Gastroesophageal sphincter (tissue), 4 donors: ENCODE data around the gene KAZN. TPM values are rescaled to one million over a fixed set of nuclear protein-coding genes. Genes with fewer than 3 reads are reported as not detected.

Source experiments
- ATAC-seq: fragments of 150-250 bp; one replicate; pipeline ENCODE4 v1.9.1; 2016; ENCODE audit warnings: mild to moderate bottlenecking, moderate library complexity
- H3K27ac ChIP-seq, 4 donors: fragments of 200-600 bp; sonication (generic) in 3 of 4; 1 replicate in 3 of 4; 2 replicates in 1 of 4; pipeline ENCODE4 v1.5.1; 2016 to 2019
- H3K27me3 ChIP-seq: fragments of 200-600 bp; sonication (generic); one replicate; pipeline ENCODE4 v1.5.1; 2019
- H3K36me3 ChIP-seq, 2 donors: fragments of 200-600 bp; sonication (generic); one replicate each; pipeline ENCODE4 v1.5.1; 2019; ENCODE audit warnings: control low read depth in 1 of 2
- H3K4me1 ChIP-seq, 3 donors: fragments of 200-600 bp; sonication (generic); 1 replicate in 2 of 3; 2 replicates in 1 of 3; pipeline ENCODE4 v1.5.1; 2016 to 2019; ENCODE audit warnings: control low read depth in 2 of 3
- H3K4me3 ChIP-seq, 2 donors: fragments of 200-600 bp; sonication (generic); one replicate each; pipeline ENCODE4 v1.5.1; 2019; ENCODE audit warnings: mild to moderate bottlenecking in 1 of 2, moderate library complexity in 1 of 2
- H3K9me3 ChIP-seq, 3 donors: fragments of 200-600 bp; sonication (generic); one replicate each; pipeline ENCODE4 v1.5.1; 2017 to 2019; ENCODE audit warnings: control low read depth in 2 of 3
- EP300 ChIP-seq: sonication (generic); formaldehyde crosslinking; IDR thresholded peaks from one replicate; pipeline ENCODE4 v1.6.1; 2017; ENCODE audit warnings: antibody characterized with exemption, mild to moderate bottlenecking
- POLR2A ChIP-seq, 2 donors: fragments of 450-650 bp; IDR thresholded peaks; one replicate each; pipeline ENCODE4 v1.6.1; 2017; ENCODE audit warnings: antibody characterized with exemption in 2 of 2, mild to moderate bottlenecking in 2 of 2, moderate library complexity in 1 of 2
- POLR2AphosphoS5 ChIP-seq: sonication (generic); formaldehyde crosslinking; IDR thresholded peaks from one replicate; pipeline ENCODE4 v1.6.1; 2017; ENCODE audit warnings: antibody characterized with exemption
- WGBS, 2 donors: methylation state at CpG; one replicate each; pipeline ENCODE4 v1.1.5; 2018; ENCODE audit warnings: low coverage in 1 of 2; 5-methylcytosine and 5-hydroxymethylcytosine counted together
- total RNA-seq, 4 donors: library from RNA; depleted of rRNA; stranded (reverse); fragments of >200 nt; gene quantifications; one replicate each; pipeline ENCODE4 v1.1.0, GENCODE V29; 2016
- TF ChIP-seq, protein P1 (sequence below), 4 experiments: fragments of 200-600 bp in 2 of 4; fragments of 450-650 bp in 2 of 4; sonication (generic) in 1 of 4; IDR thresholded peaks; one replicate each; pipeline ENCODE4 v1.5.1; 2017 to 2019; ENCODE audit warnings: antibody characterized with exemption in 4 of 4, mild to moderate bottlenecking in 2 of 4, moderate library complexity in 2 of 4

The KAZN gene
- total RNA-seq, 4 donors from 2014 or later = 6.5 to 16.6 (median 11.5) TPM

GRCh38 chr1:14567903-14568302, 30.6 kb upstream of the KAZN start:
- Histone ChIP-seq H3K4me3 (no peak overlapping the region), H3K9me3 (peaks cover 0 to 20% (median 0%) of the 10 kb centered on the region in 3 donors), H3K36me3 (no peaks in the 10 kb centered on the region), H3K27me3 (no peaks in the 10 kb centered on the region), H3K27ac (no peak overlapping the region), H3K4me1 (no peaks in the 10 kb centered on the region)
- no peak for ATAC-seq
- TF ChIP-seq POLR2AphosphoS5 (no peak), EP300 (no peak), POLR2A (IDR thresholded peaks at IDR 0.05) (no peak)
- TF ChIP-seq, protein P1, sequence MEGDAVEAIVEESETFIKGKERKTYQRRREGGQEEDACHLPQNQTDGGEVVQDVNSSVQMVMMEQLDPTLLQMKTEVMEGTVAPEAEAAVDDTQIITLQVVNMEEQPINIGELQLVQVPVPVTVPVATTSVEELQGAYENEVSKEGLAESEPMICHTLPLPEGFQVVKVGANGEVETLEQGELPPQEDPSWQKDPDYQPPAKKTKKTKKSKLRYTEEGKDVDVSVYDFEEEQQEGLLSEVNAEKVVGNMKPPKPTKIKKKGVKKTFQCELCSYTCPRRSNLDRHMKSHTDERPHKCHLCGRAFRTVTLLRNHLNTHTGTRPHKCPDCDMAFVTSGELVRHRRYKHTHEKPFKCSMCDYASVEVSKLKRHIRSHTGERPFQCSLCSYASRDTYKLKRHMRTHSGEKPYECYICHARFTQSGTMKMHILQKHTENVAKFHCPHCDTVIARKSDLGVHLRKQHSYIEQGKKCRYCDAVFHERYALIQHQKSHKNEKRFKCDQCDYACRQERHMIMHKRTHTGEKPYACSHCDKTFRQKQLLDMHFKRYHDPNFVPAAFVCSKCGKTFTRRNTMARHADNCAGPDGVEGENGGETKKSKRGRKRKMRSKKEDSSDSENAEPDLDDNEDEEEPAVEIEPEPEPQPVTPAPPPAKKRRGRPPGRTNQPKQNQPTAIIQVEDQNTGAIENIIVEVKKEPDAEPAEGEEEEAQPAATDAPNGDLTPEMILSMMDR (IDR thresholded peaks at IDR 0.05) = no peak
- 92% methylated on average over 2 of the region's 5 CpGs; no CpG with 5 or more reads in 1 of the 2 donors for WGBS, 2 donors

DNA sequence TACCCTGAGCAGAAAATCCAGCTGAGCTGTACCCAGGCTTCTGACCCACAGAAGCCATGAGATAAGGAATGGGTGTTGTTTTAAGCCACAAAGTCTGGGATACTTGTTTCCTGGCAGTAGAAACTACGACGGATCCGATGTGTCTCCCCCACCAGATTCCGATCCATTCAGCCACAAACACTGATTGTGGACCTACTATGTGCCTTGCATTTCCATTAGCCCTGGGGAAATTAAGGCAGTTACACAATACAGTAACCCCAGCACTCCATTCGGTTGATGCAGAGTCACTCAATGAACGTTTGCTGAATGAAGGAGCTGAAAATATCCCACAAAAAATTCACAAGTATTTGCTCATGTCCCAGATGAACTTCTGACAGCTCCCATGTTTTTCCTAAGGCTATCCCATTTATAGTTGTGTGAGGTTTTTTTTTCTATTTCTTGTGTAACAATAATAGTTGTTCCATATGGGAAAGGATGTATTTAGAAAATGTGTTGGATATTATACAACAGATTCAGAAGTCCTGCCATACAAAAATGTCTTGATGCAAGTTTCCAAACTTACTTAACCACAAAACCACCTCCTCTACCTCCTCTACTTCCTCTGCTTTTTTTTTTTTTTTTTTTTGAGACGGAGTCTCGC, 29.6 kb upstream of the KAZN start:
- Histone ChIP-seq H3K4me1 (no peaks in the 10 kb centered on the region), H3K36me3 (no peaks in the 10 kb centered on the region), H3K27ac (no peak overlapping the region), H3K9me3 (peaks cover 0 to 20% (median 0%) of the 10 kb centered on the region in 3 donors), H3K27me3 (no peaks in the 10 kb centered on the region), H3K4me3 (no peak overlapping the region)
- no peak for ATAC-seq
- no peak for TF ChIP-seq EP300
- TF ChIP-seq POLR2AphosphoS5 = no peak
- TF ChIP-seq POLR2A (IDR thresholded peaks at IDR 0.05) = no peak
- TF ChIP-seq, protein P1 (IDR thresholded peaks at IDR 0.05) = no peak
- WGBS, 2 donors = 80 to 83% methylated on average over 2 to 8 of the region's 8 CpGs

DNA sequence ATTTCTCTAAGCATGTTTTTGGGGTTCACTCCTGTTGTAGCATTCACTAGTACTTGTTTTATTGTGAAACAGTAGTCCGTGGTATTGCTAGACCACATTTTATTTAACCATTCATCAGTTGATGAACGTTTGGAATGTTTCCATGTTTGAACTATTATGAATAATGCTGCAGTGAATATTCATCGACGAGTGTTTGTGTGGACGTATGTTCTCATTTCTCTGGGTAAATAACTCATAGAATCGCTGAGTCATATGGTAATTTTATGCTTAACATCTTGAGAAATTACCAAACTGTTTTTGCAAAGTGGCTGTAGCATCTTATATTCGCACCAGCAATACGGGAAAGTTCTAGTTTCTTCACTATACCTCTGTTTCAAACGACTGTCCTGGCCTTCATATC, 28.0 kb upstream of the KAZN start:
- Histone ChIP-seq H3K36me3 (no peaks in the 10 kb centered on the region), H3K9me3 (peaks cover 0 to 16% (median 0%) of the 10 kb centered on the region in 3 donors), H3K27ac (no peak overlapping the region), H3K4me3 (no peak overlapping the region), H3K4me1 (no peaks in the 10 kb centered on the region), H3K27me3 (no peaks in the 10 kb centered on the region)
- WGBS, 2 donors = 39 to 64% methylated on average over 5 to 9 of the region's 9 CpGs
- TF ChIP-seq EP300 (no peak), POLR2A (IDR thresholded peaks at IDR 0.05) (no peak), POLR2AphosphoS5 (no peak)
- TF ChIP-seq, protein P1 (IDR thresholded peaks at IDR 0.05) = no peak
- ATAC-seq = no peak

- Histone ChIP-seq H3K4me1 (no peaks in the 10 kb centered on the region), H3K9me3 (peaks cover 0 to 5% (median 0%) of the 10 kb centered on the region in 3 donors), H3K4me3 (no peak overlapping the region), H3K27ac (no peak overlapping the region), H3K27me3 (no peaks in the 10 kb centered on the region), H3K36me3 (no peaks in the 10 kb centered on the region)
- no peak for TF ChIP-seq POLR2A (IDR thresholded peaks at IDR 0.05)
- TF ChIP-seq, protein P1 (IDR thresholded peaks at IDR 0.05) = peak in 1 of 4 experiments; percentile 36
- no peak for ATAC-seq
- 83% methylated on average over 12 of the region's 17 CpGs; no CpG with 5 or more reads in 1 of the 2 donors for WGBS, 2 donors
Observed at GRCh38 chr1:14571810-14572767, 26.4 kb upstream of the KAZN start.
